Mesendoderm (in vitro differentiated cells): Measurements from ENCODE around the gene TSLP.

Experiments used
- DNase-seq: peaks from one replicate; pipeline ENCODE4 v3.0.0; 2013
- H2AK5ac ChIP-seq: 2 replicates; pipeline ENCODE4 v1.6.1; 2013; ENCODE audit warnings: low read length, inconsistent platforms
- H2BK120ac ChIP-seq: 2 replicates; pipeline ENCODE4 v1.6.1; 2013; ENCODE audit warnings: low read depth, mild to moderate bottlenecking, low read length, moderate library complexity, mixed read lengths
- H2BK15ac ChIP-seq: replicated peaks from 2 replicates; pipeline ENCODE4 v1.6.1; 2013; ENCODE audit warnings: low read depth, mild to moderate bottlenecking, moderate library complexity
- H2BK5ac ChIP-seq: 2 replicates; pipeline ENCODE4 v1.6.1; 2013; ENCODE audit warnings: low read length, inconsistent platforms
- H3K18ac ChIP-seq: 2 replicates; pipeline ENCODE4 v1.6.1; 2013; ENCODE audit warnings: mild to moderate bottlenecking, low read length, mixed read lengths
- H3K23ac ChIP-seq: one replicate; pipeline ENCODE4 v1.6.1; 2013; ENCODE audit warnings: low read length
- H3K27ac ChIP-seq: 2 replicates; pipeline ENCODE4 v1.5.1; 2013; ENCODE audit warnings: low read depth, mild to moderate bottlenecking, inconsistent platforms, low read length, moderate library complexity
- H3K27me3 ChIP-seq: 2 replicates; pipeline ENCODE4 v1.6.1; 2013; ENCODE audit warnings: low read length, control low read depth, mild to moderate bottlenecking, inconsistent platforms; ENCODE audit not compliant: insufficient read depth, poor library complexity
- H3K36me3 ChIP-seq: 2 replicates; pipeline ENCODE4 v1.6.1; 2013; ENCODE audit warnings: low read length, inconsistent platforms; ENCODE audit not compliant: control insufficient read depth, insufficient read depth
- H3K4ac ChIP-seq: one replicate; pipeline ENCODE4 v1.6.1; 2013; ENCODE audit warnings: low read depth, mild to moderate bottlenecking, low read length, moderate library complexity
- H3K4me1 ChIP-seq: 2 replicates; pipeline ENCODE4 v1.6.1; 2013; ENCODE audit warnings: low read depth, low read length, inconsistent platforms; ENCODE audit not compliant: control insufficient read depth
- H3K4me2 ChIP-seq: 2 replicates; pipeline ENCODE4 v1.6.1; 2013; ENCODE audit warnings: low read length
- H3K4me3 ChIP-seq: 2 replicates; pipeline ENCODE4 v1.5.1; 2013; ENCODE audit warnings: mild to moderate bottlenecking, low read length
- H3K56ac ChIP-seq: one replicate; pipeline ENCODE4 v1.6.1; 2013; ENCODE audit warnings: low read length
- H3K79me1 ChIP-seq: 2 replicates; pipeline ENCODE4 v1.6.1; 2013; ENCODE audit warnings: low read length, inconsistent platforms
- H3K79me2 ChIP-seq: 2 replicates; pipeline ENCODE4 v1.6.1; 2013; ENCODE audit warnings: mild to moderate bottlenecking, low read length; ENCODE audit not compliant: control insufficient read depth, insufficient read depth
- H3K9ac ChIP-seq: 2 replicates; pipeline ENCODE4 v1.6.1; 2013; ENCODE audit warnings: low read length, inconsistent platforms
- H4K5ac ChIP-seq: one replicate; pipeline ENCODE4 v1.6.1; 2013; ENCODE audit warnings: low read length
- H4K8ac ChIP-seq: one replicate; pipeline ENCODE4 v1.6.1; 2013; ENCODE audit warnings: low read depth, mild to moderate bottlenecking, control low read depth, low read length, moderate library complexity
- whole genome bisulfite sequencing: extraction: QIAGEN DNeasy Blood & Tissue Kit; methylation state at CpG from one replicate; pipeline ENCODE4 v1.1.7; 2013; ENCODE audit warnings: low lambda C conversion rate, missing lambda C conversion rate; ENCODE audit not compliant: insufficient coverage; ENCODE audit errors: extremely low coverage; 5-methylcytosine and 5-hydroxymethylcytosine counted together

Gene TSLP

GRCh38 chr5:111070272-111071134 lies 1.0 kb upstream of the TSLP start:
- Histone ChIP-seq H2BK5ac (no peak overlapping the region), H4K5ac (no peak overlapping the region), H3K27me3 (peaks cover 12% of the 10 kb centered on the region), H3K18ac (no peak overlapping the region), H3K4me1 (peaks cover 2% of the 10 kb centered on the region), H3K4ac (no peak overlapping the region), H3K4me2 (peak overlapping the region; percentile 69), H3K27ac (no peak overlapping the region), H3K79me2 (no peaks in the 10 kb centered on the region), H2BK120ac (no peak overlapping the region), H3K23ac (no peak overlapping the region), H2AK5ac (no peak overlapping the region), H3K4me3 (peak overlapping the region; percentile 19), H3K9ac (peak overlapping the region; percentile 31), H3K79me1 (no peaks in the 10 kb centered on the region), H3K36me3 (no peaks in the 10 kb centered on the region), H3K56ac (peak overlapping the region; percentile 18), H4K8ac (no peak overlapping the region), H2BK15ac (no peak overlapping the region)
- peak; percentile 82 for DNase-seq
- WGBS = no CpG with 5 or more reads among the region's 42 CpGs

DNA sequence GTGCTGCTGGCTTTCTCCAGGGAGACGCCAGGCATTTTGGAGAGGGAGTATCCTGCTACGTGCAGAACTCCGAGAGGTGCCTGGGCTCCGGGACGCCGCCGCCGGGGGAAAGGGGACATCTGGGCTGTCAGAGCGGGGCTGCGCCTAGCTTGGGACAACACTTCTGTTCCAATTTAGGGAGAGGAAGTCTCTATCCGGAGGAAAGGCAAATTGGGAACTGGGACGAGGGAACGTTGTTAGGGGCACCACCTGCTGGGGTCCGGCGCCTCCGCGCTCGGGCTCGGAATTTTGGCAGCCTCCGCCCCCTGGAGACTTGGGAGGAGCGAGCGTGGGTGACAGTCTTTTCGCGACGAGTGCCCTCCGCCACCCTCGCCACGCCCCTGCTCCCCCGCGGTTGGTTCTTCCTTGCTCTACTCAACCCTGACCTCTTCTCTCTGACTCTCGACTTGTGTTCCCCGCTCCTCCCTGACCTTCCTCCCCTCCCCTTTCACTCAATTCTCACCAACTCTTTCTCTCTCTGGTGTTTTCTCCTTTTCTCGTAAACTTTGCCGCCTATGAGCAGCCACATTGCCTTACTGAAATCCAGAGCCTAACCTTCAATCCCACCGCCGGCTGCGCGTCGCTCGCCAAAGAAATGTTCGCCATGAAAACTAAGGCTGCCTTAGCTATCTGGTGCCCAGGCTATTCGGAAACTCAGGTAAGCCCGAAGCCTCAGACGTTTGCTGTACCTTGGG lies 1.6 kb downstream of the TSLP start:
- DNase-seq = peak; percentile 82
- peaks cover 2% of the 10 kb centered on the region for H3K4me1 ChIP-seq
- H3K79me1 ChIP-seq = no peaks in the 10 kb centered on the region
- H3K18ac ChIP-seq = no peak overlapping the region
- H3K4me3 ChIP-seq = peak overlapping the region; percentile 76
- H3K56ac ChIP-seq = peak overlapping the region; percentile 85
- no peak overlapping the region for H2AK5ac ChIP-seq
- no peak overlapping the region for H2BK15ac ChIP-seq
- no peaks in the 10 kb centered on the region for H3K36me3 ChIP-seq
- no peak overlapping the region for H3K23ac ChIP-seq
- H3K4me2 ChIP-seq = peak overlapping the region; percentile 81
- no peaks in the 10 kb centered on the region for H3K79me2 ChIP-seq
- no peak overlapping the region for H3K27ac ChIP-seq
- no CpG with 5 or more reads among the region's 44 CpGs for WGBS
- H4K5ac ChIP-seq = no peak overlapping the region
- H3K4ac ChIP-seq = no peak overlapping the region
- H3K9ac ChIP-seq = peak overlapping the region; percentile 76
- H2BK120ac ChIP-seq = no peak overlapping the region
- peaks cover 12% of the 10 kb centered on the region for H3K27me3 ChIP-seq
- no peak overlapping the region for H4K8ac ChIP-seq
- no peak overlapping the region for H2BK5ac ChIP-seq

DNA sequence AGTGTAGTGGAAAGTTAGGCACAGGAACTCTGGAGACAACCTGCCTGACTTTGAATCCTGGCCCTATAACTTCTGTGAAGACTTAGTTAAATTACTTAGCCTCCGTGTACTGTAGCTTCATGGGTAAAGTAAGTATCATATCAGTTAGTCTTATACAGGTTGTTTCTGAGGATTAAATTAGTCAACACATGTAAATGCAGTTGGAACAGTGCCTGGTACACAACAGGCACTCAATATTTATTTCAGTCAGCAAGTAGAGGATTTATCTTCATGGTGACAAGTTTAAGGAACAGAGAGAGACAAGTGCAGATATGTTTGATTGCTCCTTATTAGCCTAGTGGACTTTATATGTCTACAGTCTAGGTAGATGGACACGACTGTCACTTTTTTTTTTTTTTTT lies 2.7 kb downstream of the TSLP start:
- Histone ChIP-seq H3K27ac (no peak overlapping the region), H3K27me3 (peaks cover 10% of the 10 kb centered on the region), H3K4me1 (peaks cover 2% of the 10 kb centered on the region), H4K8ac (no peak overlapping the region), H3K79me1 (no peaks in the 10 kb centered on the region), H3K79me2 (no peaks in the 10 kb centered on the region), H3K4me3 (no peak overlapping the region), H3K4ac (no peak overlapping the region), H2BK120ac (no peak overlapping the region), H3K4me2 (no peak overlapping the region), H3K9ac (no peak overlapping the region), H3K23ac (no peak overlapping the region), H3K18ac (no peak overlapping the region), H2BK15ac (no peak overlapping the region), H3K56ac (no peak overlapping the region), H3K36me3 (no peaks in the 10 kb centered on the region), H4K5ac (no peak overlapping the region), H2AK5ac (no peak overlapping the region), H2BK5ac (no peak overlapping the region)
- no CpG with 5 or more reads among the region's 2 CpGs for WGBS
- DNase-seq = no peak

DNA sequence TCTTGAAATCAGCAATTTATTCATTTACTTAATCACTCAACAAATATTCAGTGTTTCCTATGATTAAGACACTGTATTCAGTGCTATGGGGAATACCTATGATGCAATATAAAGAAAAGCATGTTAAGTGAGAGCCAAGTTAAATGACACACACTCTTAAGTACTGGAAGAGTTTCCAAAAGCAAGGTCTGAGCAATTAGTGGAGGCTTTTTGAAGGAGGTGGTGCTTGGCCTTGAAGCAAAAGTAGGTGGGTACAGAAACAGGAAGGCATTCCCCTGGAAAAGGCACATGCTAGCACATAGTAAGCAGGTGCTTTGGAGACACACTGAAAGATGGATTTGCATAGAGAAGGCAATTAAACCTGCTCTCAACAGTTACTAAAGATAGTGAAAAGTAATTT lies 4.0 kb downstream of the TSLP start:
- H3K56ac ChIP-seq = no peak overlapping the region
- peaks cover 7% of the 10 kb centered on the region for H3K27me3 ChIP-seq
- H3K23ac ChIP-seq = no peak overlapping the region
- peaks cover 2% of the 10 kb centered on the region for H3K4me1 ChIP-seq
- H2BK15ac ChIP-seq = no peak overlapping the region
- no peak overlapping the region for H2AK5ac ChIP-seq
- DNase-seq = peak; percentile 11
- H3K79me2 ChIP-seq = no peaks in the 10 kb centered on the region
- H3K79me1 ChIP-seq = no peaks in the 10 kb centered on the region
- H3K4ac ChIP-seq = no peak overlapping the region
- no peak overlapping the region for H2BK120ac ChIP-seq
- H3K9ac ChIP-seq = no peak overlapping the region
- H3K4me2 ChIP-seq = no peak overlapping the region
- no peak overlapping the region for H3K4me3 ChIP-seq
- no peak overlapping the region for H3K27ac ChIP-seq
- H4K5ac ChIP-seq = no peak overlapping the region
- H4K8ac ChIP-seq = no peak overlapping the region
- H2BK5ac ChIP-seq = no peak overlapping the region
- no peak overlapping the region for H3K18ac ChIP-seq
- no peaks in the 10 kb centered on the region for H3K36me3 ChIP-seq

- H3K79me1 ChIP-seq = no peaks in the 10 kb centered on the region
- no peaks in the 10 kb centered on the region for H3K79me2 ChIP-seq
- no peak overlapping the region for H2BK15ac ChIP-seq
- no peak overlapping the region for H3K4ac ChIP-seq
- H3K4me1 ChIP-seq = peaks cover 2% of the 10 kb centered on the region
- H3K36me3 ChIP-seq = no peaks in the 10 kb centered on the region
- H3K23ac ChIP-seq = no peak overlapping the region
- peaks cover 5% of the 10 kb centered on the region for H3K27me3 ChIP-seq
- H3K4me2 ChIP-seq = no peak overlapping the region
- H2AK5ac ChIP-seq = no peak overlapping the region
- no peak overlapping the region for H3K27ac ChIP-seq
- H3K4me3 ChIP-seq = no peak overlapping the region
- no peak for DNase-seq
- H2BK5ac ChIP-seq = no peak overlapping the region
- no peak overlapping the region for H3K18ac ChIP-seq
- no peak overlapping the region for H4K8ac ChIP-seq
- no peak overlapping the region for H3K9ac ChIP-seq
- no CpG with 5 or more reads among the region's 1 CpG for WGBS
- no peak overlapping the region for H4K5ac ChIP-seq
- no peak overlapping the region for H3K56ac ChIP-seq
- no peak overlapping the region for H2BK120ac ChIP-seq
These were observed 4.6 kb downstream of the TSLP start for GRCh38 chr5:111076091-111076490.
